NCI-H82 treated with DMSO at 0.1 percent for 48 hours (cell line): ENCODE data around the gene FNBP1.

Experiments used
- DNase-seq: peaks from one replicate; lab custom pipeline; 2025; ENCODE audit not compliant: unreplicated experiment; lab: John Stamatoyannopoulos, UW

The FNBP1 gene

DNA sequence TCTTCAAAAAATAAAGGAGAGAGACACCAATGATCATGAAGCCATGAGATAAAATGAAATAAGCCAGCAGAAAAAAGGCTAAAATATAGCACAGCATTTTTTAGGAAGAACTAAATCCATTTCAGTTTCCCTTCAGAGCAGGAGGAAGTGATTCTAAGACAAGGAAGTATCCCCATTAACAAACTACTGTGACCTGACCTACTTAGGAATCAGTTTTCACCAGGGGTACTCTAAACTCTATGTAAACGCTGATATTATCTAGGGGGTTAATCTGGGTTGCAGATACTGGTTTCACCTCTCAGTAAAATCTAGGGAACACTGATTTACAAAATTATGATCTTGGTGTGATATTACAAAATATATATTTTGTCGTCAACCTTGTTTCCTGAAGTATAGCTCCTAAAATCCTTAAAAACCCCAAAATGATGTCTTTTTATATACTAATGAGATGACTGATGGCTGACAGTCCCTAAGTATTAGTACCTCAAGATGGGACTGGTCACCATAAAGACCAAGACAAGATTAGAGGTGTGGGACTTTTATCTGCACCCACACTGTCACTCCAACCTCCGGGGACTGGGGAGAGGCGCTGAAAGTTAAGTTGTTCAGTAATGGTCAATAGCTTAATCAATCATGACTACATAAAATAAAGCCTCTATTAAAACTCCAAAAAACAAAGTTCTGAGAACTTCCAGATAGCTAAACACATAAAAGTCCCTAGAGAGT lies 2.9 kb upstream of the FNBP1 start:
- DNase-seq, result no peak

DNA sequence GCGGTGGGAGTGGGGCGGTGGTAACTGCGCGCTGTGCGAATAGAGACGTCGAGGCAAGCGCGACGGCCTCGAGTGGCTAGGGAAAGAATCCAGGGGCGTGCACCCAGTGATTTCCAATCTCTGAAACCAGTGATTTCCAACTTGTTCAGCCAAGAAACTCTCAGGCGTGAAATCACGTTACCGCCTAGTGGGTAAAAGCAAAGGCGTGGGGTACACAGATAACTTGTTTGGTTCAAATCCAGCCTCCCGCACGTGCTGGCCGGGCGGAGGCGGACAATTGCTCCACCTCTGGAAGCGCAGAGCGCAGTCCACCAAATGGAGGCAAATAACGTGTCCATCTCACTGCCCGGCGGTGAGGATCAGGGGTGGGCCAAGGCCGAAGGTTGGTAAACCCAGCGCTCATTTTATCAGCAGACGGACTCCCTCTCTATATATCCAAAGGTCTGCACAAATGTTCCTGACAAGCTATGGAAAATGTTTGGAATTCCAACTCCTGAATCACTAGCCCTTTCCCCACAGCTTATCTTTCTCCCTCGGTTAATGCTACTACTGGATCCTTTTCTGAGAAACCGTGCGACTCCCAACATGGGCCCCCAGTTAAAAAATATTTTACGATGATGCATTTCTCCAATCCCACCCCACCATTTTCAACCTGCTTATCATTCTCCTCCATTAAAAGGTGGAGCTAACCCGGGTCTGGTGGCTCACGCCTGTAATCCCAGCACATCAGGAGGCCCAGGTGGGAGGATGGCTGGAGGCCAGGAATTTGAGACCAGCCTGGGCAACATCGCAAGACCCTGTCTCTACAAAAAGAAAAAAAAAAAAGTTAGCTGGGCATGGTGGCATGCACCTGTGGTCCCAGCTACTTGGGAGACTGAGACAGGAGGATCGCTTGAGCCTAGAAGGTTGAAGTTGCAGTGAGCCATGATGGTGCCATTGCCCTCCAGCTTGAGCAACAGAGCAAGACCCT lies 950 bp upstream of the FNBP1 start:
- DNase-seq, result no peak

DNA sequence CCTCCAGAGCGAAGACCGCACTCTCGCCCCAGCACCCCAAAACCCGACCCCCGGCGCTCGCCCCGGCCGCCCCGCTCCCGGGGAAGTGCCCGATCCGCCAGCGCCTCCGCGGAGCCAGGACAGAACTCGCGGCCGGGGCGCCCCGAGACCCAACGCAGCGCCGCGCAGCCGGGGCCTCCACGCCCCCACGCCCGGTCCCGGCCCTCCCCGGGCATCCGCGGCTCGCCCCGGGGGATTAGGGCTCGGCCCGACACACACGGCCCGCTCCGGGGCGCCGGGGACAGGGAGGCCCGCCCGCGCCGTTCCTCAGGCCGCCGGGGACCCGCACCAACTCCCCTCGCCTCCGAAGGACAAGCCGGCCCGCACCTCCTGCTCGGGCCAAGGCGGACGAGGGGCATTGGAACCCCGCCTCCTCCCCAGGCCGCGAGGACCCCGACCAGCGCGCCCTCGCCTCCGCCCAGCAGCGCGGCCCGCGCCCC lies 544 bp downstream of the FNBP1 start:
- DNase-seq, result no peak

DNA sequence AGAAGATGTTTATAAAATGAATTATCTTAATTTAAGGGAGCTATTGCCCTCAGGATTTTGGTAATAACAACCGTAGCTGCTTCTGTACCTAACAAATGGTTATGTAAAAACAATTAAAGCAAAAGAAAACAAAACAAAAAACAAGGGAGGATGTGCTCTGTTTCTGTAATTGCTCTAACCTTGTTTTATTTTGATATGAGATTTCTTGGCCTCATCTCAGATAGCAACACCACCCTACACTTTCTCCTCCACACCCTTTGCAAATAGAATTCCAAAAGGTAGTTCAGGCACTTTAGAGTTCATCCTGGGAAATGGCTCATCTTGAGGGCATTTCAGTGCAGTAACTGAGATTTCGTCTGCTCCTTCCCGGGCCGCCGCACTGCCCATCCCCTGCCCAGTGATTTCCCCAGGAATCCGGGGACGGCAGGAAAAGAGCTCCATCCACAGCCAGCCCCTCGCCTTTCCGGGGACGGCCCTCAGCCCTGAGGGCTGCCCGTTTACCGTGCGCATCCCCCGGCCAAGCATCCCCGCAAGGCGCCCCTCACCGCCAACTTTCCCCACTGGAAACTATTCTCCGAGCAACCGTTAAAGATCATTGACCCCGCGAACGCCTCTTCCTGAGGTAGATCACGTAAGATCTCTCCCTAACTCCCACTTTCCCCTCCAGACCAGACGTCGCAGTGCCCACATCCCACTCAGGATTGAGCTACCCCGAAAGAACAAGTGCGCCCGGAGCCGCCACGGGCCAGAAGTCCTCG lies 1.2 kb downstream of the FNBP1 start:
- DNase-seq, result no peak

DNA sequence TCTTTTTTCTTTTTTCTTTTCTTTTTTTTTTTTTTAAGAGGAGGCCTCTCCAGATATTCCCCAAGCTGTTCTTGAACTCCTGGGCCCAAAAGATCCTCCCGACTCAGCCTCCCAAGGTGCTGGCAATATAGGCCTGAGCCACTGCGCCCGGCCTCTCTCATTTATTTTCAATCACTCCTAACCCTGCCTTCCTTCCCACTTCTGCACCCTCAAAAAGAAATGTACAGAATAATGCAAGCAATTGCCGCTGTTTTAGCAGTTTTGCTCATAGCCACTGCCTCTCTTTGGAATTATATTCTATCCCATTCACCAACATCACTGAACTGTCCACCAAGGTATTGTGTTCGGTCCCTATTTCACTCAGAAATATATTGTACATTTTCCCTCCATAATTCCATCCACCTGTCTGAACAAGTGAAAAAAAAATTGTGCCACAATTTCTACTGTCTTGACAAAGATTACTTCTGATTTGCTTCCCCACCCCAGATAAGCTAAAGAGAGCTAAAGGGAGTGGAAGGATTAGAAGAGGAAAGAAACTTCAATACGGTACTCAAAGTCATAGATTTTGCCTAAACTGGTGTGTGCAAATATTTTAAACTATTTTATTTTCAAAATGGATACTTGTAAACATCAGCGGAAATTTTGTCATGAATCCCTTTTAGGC lies 1.9 kb downstream of the FNBP1 start:
- DNase-seq, result no peak

DNA sequence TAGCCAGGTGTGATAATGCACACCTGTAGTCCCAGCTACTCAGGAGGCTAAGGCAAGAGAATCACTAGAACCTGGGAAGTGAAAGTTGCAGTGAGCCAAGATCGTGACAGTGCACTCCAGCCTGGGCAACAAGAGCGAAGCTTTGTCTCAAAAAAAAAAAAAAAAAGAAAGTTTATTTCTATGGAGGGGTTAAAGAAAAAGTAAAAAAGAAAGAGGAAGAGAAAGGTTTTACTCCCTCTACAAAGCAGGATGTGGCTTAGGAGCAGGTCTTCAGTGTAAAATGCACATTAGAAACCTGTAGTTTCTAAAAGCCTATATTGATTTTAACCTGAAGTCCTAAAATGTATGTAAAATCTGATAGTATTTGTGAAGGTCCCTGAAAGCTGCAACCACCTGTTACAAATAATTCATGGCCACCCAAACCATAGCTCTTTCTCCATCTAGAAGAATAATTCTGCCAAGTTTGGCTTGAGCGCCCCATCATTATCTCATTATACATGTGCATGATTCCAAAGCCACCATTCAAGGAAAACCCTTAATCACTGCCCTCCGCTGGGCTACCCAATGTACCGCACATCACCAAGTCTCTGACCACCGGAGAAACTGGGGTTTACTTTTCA lies 3.4 kb downstream of the FNBP1 start:
- DNase-seq, result no peak

DNA sequence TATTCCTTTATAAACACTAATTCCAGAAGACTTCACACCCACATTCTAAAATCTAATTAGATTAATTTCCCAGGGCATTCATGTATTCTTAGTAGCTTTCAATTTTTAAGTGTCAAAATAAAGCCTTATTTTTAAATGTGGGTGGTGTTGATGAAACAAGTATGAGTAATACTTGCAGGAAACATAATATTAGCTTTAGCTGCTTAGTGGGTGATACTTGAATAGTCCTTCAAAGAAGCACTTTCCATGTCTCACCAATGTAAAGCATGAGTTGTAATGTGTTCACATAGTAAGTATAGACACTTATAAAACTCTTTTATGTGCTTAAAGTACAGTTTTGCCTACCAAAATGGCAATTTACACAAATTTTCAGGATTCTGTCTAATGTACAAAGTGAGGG lies 6.9 kb downstream of the FNBP1 start:
- DNase-seq, result no peak

DNA sequence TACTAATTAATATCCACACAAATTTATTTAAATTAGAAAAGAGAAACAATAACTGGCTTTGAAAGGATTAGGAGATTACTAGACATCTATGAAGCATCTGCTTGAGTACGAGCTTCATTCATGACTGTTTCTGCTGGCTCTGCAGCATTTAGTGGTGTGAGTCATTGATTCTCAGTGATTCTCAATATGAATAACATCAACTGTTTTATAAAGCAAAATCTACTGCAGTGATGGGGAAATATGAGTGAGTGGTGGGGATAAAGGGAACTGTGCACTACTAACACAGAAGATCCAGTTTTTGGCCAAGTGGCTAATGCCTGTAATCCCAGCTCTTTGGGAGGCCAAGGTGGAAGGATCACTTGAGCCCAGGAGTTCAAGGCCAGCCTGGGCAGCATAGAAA lies 8.4 kb downstream of the FNBP1 start:
- no peak for DNase-seq

DNA sequence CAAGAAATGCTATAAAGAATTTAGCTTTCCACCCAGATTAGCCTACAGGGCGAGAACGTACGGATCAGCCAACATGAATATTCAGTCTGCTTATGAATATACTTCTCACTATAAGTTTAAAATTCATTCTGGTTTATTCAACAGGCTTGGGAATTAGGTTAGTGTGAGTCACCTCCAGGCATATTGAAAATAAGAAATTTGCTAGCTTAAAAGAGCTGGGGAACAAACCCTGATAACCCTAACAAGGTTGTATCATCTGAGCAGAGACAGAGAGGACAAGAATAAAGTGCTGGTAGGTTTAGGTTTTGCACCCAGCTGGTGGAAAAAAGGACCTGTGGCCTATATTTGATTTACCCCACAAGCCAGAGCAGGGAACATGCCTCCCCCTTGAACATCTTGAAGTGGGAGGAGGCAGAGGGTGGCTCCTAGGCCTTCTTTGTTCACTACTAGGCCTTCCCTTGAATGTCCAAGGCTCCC lies 12.3 kb downstream of the FNBP1 start:
- no peak for DNase-seq

DNA sequence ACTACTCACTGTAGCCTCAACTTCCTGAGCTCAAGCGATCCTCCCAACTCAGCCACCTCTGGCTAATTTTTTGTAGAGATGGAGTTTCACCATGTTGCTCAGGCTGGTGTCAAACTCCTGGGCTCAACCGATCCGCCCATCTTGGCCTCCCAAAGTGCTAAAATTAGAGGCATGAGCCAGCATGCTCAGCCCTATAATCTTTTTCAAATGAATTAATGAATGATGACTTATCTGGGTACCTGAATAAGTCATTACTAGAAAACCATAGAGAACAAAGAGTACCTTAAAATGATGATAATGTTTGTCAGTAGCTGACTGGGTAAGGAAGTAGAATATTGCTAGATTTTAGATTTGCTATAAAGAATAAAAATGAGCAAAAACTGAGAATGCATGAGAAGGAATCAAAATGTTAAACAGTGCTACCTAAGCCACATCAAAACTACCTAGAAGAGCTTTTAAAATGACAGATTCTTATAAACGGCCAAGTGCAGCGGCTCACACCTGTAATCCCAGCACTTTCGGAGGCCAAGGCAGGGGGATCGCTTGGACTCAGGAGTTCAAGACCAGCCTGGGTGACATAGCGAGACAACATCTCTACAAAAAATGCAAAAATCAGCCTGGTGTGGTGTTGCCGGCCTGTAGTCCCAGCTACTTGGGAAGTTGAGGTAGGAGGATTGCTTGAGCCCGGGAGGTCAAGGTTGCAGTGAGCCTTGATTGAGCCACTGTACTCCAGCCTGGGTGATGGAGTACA lies 13.6 kb downstream of the FNBP1 start:
- no peak for DNase-seq

DNA sequence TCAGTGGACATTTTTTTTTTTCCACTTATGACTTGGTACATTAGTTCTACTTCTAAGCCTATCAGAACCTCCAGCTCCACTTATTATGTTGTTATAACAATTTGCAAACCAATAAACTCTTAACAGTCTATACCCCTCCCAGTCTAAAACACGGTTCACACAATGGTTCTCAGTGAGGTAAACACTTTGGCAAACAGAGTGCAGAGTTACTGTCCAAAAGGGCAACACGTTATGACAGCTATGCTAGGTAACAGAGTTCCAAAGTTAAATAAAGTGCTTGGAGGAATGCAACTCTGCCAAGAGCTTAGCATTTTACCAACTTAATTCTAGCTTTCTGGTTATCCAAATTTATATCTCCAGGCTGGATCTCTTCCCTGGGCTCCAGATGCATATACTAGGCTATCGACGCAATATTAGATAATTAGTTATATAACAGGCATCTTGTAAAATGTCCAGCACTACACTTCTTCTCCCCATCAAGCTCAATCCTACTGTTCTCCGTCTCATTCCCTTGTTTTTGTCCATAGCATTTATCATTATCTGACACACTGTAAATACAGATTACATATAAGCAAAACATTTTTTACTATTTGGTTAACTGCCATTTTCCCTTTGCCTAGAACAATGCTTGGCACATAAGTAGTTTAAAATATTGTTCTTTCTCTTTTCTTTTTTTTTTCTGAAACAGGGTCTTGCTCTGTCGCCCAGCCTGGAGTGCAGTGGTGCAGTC lies 14.3 kb downstream of the FNBP1 start:
- DNase-seq, result no peak

DNA sequence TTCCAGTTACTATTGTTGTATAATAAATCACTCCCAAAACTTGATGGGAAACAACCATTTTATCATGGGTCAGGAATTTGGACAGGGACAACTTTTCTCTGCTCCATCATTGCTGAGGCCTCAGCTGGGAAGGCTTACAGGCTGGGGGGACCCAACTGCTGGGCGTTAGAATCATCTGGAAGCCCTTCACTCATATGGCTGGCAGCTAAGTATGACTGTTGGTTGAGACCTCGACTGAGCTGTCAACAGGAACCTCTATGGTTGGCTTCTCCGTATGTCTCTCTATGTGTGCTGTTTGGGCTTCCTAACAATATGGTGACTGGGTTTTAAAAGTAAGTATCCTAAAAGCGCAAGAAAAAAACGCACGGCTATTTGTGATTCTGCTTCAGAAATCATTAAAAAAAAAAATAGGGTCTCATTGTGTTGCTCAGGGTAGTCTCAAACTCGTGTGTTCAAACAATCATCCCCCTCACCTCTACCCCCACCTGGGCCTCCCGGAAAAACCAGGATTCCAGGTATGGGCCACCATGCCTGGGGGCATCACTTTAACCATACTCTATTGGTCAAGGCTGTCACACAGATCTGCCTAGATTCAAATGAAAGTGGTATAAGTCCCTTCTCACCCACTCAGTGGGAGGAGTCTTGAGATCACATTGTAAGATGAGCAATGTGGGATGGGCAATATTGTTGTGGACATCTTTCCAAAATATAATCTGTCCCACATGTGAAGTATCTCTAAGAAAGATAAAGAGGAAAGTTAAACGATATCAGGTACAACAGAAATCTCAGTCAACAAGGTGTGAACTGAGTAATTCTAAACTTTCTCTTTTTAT lies 15.2 kb downstream of the FNBP1 start:
- DNase-seq, result no peak

DNA sequence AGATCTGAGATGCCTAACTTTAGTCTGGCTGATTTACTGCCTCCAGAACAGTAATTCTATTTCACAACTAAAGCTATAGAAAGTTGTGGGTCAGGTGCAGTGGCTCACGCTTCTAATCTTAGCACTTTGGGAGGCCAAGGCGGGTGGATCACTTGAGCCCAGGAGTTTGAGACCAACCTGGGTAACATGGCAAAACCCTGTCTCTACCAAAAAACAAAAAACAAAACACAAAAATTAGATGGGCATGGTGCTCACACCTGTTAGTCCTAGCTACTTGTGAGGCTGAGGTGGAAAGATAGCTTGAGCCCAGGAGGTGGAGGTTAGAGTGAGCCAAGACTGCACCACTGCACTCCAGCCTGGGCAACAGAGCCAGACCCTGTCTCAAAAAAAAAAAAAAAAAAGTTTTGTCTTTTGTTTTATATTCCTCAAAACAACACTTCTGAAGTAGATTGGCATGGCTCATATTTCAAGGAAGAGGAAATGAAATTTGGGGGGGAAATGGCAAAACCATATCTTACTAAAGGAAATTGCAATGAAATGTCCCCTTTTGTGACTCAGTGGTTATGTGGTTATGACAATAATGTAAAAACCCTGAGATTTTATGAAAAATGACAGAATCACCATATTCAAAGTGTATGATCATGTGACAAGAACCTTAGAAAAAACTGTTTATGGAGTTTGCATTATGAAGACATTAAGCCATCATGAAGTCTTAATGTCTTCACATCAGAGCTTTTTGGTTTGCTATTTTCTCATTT lies 16.2 kb downstream of the FNBP1 start:
- DNase-seq, result no peak

DNA sequence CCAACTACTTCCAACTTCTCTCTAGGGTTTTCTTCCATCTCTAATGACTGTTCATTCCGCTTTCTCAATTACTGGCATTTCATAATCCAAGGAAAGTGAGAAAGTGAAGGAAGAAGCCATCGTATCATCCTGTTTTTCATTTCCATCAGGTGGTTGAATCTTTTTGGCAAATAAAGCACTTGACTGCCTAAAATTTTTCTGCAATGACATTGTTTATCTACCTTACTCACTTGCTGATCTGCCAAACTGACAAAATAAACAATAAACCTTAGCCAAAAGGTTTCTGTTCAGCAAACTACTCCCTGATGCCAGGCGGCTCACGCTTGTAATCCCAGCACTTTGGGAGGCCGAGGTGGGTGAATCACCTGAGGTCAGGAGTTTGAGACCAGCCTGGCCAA lies 18.4 kb downstream of the FNBP1 start:
- no peak for DNase-seq

DNA sequence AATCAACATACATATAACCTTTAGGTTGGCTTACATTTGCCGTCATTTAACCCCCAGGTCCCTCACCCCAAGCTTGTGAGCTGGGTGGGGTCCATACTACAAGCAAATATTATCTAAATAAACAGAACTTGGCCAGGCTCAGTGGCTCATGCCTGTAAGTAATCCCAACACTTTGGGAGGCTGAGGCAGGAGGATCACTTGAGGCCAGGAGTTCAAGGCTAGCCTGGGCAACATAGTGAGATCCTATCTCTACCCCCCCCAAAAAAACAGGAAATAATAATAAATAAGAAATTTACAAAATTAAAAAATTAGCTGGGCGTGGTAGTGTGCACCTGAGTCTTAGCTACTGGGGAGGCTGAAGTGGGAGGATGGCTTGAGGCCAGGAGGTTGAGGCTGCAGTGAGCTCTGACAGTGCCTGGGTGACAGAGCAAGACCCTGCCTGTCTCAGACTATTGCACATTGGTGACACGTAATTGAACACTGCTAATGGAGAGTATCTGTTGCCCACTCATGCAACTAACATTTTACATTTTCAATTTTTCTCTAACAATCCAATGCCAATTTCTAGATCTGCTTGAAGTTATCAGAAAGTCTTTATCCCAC lies 18.9 kb downstream of the FNBP1 start:
- no peak for DNase-seq

DNA sequence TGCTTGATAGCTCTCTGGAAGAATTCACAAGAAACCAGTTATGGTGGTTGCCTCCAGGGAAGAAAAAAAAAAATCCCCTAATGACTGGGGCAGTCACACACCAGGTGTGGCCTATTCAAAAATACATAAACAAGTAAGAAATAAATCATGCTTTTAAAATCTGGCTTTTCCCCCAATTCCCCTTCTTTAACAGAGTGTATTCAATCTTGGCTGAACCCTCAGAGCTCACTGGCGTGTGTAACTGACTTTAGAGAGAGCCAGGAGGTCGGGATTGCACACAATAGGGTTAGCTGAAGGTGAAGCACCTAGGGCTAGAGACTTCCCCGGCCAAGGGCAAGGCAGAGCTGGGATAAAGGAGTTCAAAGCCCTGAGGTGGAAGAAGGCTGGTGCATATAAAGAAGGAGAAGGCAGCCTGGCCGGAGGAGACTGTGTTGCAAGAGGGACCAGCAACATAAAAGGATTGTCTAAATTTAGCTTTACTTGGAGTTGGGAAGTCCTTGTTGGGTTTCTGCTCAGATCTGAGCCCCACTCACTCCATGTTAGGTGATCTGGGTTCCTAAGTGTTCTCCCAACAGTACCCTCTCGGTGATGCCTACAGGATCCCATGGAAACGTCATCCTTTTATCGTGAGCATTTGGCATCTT lies 19.7 kb downstream of the FNBP1 start:
- DNase-seq, result no peak
